ENCODE measurements around the gene ENAH. TPM values are rescaled to one million over a fixed set of nuclear protein-coding genes. Genes with fewer than 3 reads are reported as not detected.

ENAH gene
- polyA plus RNA-seq, 10 donors: 115 to 167 (median 133) TPM

DNA sequence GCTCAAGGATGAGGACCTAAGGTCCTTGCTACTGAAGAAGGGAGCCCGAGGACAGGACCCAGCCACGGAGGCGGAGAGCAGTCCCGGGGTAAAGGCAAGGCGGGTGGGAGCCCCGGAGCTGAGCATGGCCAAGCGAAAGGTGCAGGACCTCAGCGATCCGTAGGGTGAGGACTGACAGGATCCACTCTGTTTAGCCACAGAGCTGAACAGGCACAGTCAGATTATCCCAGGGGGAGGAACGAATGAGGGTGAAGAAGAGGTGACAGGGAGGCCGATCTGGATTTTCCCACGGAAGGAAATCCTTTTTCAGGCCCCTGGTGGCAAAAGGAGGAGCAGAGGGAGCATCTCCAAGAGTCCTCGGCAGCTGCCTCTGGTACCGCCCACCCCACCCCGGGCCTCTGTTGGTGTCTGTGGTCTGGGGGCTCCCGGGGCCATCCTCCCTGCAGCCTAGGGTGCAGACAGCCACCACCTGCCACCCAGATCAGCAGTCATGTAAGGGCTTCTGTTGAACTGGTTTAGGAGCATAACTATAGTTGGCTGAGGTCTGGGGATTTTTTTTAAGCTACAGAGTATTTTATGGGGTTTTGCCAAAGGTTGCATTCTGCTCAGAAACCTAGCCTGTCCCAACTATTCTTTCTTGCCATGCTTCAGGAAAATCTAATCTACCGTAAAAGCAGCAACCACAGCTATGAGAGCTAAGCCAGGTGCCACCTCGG is 192.7 kb downstream of the ENAH start:
- DNase-seq: peak in 1 of 3 donors; percentile 64

DNA sequence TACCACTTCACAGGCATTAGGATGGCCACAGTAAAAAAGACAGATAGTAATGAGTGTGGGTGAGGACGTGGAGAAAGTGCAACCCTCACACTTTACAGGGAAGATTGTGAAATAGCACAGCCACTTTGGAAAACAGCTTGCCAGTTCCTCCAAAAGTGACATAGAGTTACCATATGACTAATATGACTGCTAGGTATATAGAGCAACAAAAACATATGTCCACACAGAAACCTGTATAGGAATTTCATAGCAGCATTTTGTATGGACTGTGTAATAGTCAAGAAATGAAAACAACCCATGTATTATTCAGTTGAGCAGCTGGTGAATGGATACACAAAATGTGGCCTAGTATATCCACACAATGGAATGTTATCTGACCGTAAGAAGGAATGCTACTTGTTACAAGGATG is 194.7 kb downstream of the ENAH start:
- DNase-seq: no peak

DNA sequence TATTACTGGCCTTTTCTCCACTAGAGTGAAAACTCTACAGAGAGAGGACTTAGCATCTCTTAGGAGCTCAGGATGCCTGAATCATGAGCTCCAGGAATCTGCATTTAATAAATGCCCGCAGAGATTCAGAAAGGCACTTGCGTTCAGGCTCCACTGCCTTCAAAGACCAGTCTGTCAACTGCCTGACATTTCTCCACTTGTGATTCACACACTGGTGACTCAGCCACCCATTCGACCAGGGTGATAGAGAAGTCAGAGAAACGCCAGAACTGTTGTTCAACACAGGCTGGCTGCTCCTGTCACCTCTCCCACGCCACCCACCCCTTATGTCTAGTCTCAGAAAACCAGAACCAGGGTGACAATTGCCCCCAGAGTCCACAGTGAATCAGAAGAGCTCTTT is 198.2 kb downstream of the ENAH start:
- no peak for DNase-seq

DNA sequence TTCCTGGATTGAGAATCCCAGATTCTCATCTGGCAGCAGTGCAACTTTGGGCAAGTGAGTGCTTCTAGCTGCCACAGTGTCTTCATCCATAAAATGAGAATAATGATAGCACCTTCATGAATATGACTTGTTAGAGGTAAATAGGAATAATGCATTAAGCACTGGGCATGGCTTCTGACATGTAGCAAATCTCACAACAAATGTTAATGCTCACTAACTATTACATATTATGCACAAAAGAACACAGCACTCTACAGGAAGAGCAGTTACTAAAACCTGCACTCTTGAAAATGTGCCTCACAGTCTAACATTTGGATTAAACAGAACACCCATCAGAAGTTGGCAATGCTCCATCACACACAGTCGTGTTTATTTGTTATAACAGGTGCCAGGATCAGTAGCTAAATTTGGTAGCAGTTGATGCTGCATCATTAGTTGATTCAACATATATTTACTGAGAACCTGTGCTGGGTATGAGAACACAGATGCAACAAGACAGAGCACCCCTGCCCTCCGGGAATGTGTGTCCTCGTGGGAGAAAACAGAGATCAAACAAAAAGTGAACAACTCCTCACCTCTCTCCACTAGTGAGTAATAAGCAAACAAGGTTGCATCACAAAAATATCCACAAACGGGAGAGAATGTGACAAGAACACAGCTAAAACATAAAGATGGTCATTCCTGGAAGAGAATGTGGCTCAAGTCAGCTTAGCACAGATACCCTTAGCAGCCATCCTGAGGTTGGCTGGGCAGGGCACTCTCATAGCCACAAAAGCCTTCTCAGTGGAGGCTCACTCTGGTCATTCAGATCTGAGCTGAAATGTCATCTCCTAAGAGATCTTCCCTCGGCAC is 198.9 kb downstream of the ENAH start:
- DNase-seq: no peak

DNA sequence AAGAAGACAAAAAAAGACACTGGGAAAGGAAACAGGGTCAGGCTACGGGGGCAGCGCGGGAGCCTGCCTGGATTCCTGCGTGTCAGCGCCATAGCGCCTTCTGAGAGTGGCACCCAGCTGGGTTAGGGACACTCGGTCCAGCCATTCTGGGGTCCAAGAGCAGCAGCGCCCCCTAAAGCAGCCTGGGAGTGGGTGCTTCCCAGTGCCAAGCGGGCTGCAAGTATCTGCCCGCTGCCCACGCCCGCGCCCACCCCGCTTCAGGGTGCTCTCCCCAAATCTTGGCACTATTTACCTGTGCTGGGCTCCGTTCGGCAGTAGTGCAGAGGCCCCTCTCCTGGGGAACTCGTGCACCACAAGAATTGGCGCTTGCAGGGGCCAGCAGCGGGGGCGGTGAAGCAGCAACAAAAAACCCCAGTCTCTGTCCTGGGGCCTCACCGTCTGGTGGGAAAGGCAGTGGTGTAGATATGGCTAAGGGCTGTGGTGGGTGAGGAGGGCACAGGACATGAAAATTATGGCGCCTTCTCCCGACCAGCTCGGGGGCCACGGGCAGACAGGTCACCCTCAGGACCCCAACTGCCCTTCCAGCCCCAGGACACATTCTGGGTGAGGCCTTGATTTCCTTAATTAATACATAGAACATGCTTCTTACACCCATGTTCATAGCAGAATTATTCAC is 200.9 kb downstream of the ENAH start:
- no peak for DNase-seq

DNA sequence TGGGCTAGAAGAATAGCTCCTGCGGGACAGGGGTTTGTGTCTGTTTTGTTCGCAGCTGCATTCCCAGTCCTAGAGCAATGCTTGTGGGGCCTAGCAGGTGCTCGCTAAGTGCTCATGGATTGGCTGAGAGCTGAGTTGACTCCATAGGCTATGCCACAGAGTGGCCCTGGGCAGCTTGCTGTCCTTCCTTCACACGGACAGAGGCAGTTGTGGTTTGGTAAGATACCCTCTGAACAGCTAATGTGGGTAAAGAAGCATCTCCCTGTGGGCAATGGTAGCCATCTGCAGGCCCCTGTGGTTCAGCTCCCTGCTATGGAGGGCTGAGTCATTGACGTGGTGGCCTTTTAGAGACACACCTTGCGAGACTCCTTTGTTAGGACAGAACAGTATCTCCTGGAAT is 201.6 kb downstream of the ENAH start:
- DNase-seq: no peak

DNA sequence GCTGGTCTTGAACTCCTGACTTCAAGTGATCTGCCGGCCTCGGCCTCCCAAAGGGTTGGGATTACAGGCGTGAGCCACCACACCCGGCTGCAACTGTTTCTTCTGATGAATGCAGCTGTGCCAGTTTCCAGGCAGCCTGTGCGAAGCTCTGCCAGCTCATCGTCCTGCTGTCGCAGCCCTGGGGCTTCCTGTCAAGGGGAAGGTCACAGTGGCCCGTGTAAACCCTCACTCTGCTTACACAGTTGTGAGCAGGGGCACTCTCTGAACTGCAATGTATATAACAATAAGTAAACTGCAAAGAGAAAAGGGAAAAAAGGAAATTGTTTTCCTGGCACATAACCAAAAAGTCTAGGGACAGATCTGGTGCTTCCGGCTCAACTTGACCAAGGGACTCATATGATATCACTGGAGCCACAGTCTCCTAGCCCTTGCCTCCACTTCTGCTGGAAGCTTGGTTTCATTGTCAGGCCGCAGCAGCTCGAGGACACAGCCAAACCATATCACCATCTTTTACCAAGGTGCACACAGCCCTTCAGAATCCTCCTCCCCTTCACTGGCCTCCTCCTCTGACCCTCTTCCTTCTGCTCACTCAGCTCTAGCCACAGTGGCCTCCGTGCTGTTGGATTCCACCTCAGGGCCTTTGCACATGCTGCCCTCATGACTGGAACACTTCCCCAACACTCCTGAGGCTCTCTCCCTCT is 202.3 kb downstream of the ENAH start:
- DNase-seq: no peak

DNA sequence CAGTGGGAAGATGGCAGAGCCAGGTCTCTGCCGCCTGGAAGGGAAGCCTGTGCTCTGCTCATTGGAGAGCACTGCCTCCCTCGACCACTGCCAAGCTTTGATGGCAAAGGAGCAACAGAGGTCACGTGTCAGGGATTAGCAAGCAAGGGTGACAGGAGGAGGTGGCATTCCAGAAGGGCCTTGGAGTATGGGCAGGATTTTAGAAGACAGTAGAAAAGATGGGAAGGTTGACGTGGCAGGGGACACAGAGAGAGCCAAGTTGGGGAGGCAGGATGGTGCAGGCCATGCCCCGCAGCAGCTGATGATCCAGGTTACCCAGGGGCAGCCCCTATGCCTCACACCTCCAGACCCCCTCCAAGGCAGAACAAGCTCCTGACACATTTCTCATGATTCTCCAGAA is 203.1 kb downstream of the ENAH start:
- no peak for DNase-seq

DNA sequence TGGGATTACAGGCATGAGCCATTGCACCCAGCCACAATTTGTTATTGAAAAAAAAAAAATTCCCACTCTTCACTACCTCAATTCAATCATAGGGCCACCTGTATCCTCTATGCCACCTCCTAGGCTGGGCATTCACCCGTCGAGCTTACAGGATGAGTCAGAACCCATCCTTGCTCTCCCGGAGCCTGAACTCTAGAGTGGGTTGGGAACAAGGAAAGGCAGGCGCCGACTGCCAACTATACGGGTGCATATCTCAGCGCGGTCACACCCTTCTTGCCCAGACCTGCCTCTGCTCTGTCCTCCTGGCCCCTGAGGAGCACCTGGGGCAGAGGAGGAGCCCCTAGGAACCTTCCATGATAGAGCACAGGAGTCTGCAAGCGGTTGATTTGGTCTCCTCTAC is 203.7 kb downstream of the ENAH start:
- no peak for DNase-seq

DNA sequence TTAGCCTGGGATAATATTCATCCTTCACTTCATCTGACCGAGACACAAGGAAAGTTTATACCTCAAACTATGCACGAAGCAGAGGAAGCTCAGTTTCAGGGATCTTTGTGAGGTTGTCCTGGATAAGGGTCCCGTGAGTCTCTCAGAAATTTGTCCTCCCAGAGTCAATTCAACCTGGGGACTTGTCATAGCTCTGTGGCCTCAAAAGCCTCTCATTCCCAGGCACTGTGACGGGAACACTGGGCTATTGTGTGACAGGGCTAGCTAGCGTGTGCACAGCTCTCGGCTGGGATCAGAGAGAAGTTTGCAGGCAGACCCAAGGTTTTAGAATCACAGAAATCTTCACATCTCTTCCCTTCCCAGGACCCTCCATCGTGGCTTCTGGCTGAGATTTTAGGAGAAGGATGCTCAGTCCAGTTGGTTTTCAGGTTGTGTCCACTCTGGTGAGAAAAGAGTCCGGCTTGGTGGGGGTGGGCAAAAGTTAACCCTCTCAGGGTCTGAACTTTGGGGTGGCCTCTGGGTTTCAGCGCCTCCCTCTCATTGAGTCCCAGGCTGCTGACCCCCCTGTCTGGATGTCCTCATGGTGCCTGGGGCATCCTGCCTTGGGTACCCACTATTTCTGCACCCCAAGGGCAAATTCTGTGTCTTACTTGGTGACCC is 204.6 kb downstream of the ENAH start:
- no peak for DNase-seq

DNA sequence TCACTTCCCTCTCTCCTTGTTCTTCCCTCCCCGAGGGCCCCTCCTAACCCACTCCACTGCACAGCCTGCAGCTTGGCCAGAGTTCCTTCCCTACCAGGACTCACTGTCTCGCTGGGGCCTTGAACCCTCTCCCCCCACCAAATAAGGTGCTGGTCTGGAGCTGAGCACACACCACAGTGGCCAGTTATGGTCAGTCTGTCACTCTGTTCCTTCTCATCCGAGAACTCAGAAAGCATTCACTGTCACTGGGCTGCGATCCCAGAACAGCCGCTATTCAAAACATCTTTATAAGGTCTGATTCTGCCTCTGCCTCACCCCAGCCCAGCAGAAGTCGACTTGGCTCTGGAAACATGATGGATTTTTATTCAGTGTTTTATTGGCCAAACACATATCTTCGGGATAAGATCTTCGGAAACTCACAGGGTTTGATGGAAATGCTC is 205.3 kb downstream of the ENAH start:
- DNase-seq: peak in 2 of 3 donors; percentile 65 to 84

DNA sequence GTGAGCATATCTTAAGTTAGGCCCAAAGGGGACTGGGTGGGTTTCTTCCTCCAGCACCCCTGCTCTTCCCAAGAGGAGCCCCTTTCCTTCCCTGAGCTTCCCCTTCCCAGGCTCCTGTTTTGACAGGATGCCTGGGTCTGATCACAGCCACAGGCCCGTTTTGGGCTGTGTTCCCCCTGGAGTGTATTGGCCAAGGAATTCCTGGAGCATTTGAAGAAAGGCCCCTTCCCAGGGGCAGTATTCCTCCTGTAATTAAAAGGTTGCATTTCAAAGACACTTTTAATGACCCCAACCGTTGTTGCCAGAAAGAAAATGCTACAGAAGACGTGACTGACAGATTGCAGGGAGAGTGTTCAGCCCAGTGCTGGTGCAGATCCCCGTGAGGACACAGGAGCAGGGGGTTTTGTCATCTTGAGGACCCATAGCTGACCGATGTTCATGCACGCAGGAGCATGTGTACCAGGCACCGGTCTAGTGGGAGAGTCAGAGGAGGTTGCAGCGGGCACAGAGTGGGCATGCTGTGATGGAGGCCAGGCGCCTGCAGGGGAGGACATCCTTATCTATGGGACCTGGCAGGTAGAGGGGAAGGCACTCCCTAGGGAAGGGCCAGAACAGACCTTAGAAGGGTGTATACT is 205.8 kb downstream of the ENAH start:
- no peak for DNase-seq

DNA sequence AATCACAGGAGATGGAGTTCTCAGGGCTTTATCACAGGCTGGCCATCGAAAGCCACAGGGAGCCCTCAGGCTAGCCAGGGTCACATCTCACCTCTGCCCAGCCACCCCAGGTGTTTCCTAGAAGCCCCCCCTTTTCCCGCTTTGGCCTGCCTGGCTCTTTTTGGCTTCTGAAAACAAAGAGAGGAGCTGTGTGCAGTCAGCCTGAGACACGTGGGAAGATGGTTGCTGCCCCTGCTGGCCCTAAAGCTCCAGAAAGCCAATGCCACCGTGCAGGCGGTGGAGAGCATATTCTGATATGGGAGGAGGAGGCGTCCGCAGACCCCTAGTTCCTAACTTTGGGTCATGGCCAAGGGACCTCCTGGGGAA is 206.3 kb downstream of the ENAH start:
- no peak for DNase-seq

DNA sequence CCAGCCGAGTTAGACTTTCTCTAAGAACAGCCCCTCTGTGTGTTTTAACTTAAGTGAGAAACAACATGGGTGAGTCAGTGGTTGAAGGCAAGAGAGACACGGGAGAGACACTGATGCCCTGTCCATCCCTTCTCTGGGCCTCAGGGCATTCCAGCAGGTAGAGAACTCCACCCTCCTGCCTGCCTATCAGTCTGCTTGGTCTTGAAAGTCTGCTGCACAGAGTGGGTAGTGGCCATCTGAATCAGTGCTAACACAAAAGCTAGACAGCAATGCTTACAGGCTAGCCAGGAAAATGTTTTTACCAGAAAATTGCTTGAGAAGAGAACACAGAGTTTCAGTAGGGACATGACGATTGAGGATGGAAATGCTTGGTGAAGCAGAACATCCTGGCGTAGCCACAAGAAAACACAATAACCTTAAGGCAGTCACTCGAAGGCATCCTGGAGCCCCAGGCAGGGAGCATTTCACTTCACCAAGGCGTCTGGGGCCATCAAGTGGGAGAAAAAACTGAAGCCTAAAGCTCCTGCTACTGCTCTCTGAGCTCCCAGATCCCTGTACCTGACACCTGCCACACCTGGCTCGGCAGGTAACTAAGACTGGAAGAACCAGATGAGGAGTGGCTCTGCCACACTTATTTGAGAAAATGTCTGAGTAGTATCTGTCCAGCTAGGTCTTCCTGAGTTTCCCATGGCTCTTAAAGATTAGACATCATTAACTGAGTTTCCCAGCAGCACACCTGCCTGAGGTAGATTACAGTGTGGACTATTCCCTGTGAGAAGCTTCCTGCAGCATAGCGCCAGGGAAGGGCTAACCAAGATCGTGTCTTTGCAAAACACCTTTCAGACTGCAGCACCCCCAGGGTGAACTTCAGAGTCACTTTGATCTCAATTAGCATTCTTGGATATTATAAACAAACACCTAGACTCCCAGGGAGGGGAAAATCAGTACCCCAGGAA is 207.0 kb downstream of the ENAH start:
- DNase-seq: peak in 1 of 3 donors; percentile 35

DNA sequence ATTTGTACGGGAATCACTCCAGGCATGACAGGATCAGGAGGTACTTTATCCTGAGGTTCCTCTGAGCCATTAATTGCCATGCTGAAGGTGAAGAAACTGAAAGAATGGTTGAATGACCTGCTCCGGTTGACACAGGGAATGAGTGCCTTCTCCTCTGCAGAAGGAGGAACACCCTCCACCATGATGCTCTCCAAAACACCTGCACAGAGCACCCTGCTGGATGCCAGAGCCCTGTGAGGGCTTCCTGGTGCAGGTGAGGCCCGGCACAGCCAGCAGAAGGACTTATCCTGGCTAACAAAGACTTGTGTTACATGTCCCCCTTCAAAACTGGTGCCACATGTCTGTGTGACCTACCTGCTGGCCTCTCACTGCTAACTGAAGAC is 210.8 kb downstream of the ENAH start:
- no peak for DNase-seq

DNA sequence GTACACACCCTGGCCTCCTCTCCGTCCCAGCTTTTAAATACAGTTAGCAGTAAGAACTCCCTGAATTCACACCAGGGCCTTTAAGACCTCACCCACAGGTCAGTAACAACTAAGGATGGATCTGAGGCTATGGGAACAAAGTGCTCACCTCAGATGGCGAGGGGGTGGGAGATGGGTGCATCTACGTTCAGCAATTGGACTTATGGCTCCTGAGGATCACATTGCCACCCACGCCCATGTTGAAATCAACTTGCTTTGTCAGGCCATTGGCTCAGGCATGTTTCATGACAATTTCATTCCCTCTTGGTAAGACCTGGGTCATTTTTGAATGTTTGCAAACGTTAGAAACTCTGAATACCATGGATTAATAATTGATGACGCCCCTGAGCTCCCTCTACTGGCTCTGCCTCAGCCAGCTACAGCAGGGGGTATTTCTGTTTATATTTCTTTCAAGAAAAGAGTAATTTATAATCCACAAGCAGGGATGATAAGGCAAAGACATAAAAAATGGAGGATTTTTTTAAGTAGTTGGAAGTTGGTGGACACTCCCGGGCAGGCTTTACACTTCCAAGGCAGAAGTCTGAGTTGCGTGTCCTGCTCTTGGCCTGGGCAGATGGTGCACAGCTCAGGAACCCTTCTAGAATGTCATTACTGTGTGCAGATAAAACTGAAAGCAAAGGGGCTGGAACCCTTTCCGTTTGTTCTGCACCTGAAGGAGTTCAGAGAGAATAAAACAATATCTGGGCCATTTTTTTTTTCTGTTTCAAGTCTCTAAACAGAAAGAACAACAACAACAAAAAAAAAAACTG is 211.4 kb downstream of the ENAH start:
- no peak for DNase-seq

DNA sequence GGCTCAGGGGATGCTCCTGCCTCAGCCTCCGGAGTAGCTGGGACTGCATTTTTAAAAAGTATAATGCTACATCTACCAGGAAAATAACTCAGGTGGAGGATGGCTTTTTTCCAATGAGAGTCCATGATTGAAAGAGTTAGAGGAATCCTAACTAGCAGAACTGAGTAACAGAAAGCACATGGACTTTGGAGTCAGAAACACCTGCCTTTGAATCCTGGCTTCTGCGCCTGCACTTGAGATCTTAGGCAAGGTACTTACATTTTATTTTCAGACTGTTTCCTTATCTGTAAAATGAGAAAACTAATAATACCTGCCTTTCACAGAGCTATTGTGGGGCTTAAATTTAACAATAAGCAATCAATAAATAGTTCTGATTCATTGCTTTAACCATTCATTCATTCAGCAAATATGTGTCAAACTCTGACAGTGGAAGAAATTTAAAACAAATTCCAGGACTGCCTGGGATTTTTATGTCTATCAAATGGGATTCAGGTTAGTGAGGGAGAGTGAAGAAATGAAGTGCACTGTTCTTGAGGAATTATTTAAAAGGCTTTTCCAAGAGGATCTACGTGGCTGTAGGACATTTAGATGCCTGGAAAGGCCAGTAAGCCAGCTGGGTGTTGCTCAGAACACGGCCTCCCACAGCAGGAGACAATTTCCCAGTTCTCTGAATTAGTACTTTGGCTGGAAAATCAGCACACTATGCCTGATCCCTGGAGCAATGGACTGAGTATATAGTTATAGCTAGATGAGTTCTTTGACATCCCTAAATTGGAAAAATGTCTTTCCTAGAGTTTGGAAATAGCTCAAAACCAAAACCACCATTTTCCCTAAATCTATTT is 212.3 kb downstream of the ENAH start:
- no peak for DNase-seq
